PFSK-1 (cell line): ENCODE results near the gene PAPPA2.

ENCODE experiments used
- FOXP2 ChIP-seq: optimal IDR thresholded peaks from 2 replicates; pipeline ENCODE3; 2011; ENCODE audit warnings: borderline replicate concordance, control low read depth, inconsistent platforms; ENCODE audit not compliant: insufficient read depth; ENCODE audit errors: extremely low read length, extremely low read depth
- POLR2AphosphoS5 ChIP-seq: IDR thresholded peaks from 2 replicates; pipeline ENCODE4 v1.6.1; 2012; ENCODE audit warnings: low read depth, mild to moderate bottlenecking, control low read depth, low read length, moderate library complexity
- SIN3A ChIP-seq: IDR thresholded peaks from 2 replicates; pipeline ENCODE4 v1.6.1; 2012; ENCODE audit warnings: mild to moderate bottlenecking, low read length, moderate library complexity, borderline replicate concordance; ENCODE audit not compliant: insufficient read depth
- TAF1 ChIP-seq: IDR thresholded peaks from 2 replicates; pipeline ENCODE4 v1.6.1; 2012; ENCODE audit warnings: low read length, control low read depth, borderline replicate concordance; ENCODE audit not compliant: insufficient read depth
- TF ChIP-seq, protein P1 (sequence below), 2 experiments: IDR thresholded peaks; 2 replicates each; pipeline versions ENCODE4 v1.6.1 to v1.8.0; 2011 to 2012; ENCODE audit warnings: low read depth in 2 of 2, low read length in 2 of 2, control low read depth in 1 of 2, inconsistent platforms in 1 of 2, mild to moderate bottlenecking in 1 of 2, moderate library complexity in 1 of 2; ENCODE audit not compliant: insufficient read depth in 1 of 2

Gene PAPPA2

DNA sequence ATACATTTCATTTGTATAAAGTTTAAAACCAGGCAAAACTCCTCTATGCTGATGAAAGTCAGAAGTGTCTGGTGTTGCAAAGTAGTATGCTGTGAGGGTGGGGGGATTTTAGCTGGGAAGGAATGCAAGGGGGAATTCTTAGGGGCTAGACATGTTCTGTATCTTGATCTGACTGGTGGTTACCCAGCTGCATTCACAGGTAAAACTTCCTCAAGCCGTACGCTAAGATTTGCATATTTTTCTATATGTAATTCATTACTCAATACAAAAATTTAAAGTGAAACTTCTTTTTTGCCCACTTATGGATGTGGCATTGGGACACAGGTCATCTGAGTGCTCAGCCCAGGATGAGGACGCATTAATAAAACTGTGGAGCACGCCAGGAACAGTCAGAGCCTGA, 323.3 kb downstream of the PAPPA2 start:
- TF ChIP-seq SIN3A = no peak
- TF ChIP-seq, protein P1, sequence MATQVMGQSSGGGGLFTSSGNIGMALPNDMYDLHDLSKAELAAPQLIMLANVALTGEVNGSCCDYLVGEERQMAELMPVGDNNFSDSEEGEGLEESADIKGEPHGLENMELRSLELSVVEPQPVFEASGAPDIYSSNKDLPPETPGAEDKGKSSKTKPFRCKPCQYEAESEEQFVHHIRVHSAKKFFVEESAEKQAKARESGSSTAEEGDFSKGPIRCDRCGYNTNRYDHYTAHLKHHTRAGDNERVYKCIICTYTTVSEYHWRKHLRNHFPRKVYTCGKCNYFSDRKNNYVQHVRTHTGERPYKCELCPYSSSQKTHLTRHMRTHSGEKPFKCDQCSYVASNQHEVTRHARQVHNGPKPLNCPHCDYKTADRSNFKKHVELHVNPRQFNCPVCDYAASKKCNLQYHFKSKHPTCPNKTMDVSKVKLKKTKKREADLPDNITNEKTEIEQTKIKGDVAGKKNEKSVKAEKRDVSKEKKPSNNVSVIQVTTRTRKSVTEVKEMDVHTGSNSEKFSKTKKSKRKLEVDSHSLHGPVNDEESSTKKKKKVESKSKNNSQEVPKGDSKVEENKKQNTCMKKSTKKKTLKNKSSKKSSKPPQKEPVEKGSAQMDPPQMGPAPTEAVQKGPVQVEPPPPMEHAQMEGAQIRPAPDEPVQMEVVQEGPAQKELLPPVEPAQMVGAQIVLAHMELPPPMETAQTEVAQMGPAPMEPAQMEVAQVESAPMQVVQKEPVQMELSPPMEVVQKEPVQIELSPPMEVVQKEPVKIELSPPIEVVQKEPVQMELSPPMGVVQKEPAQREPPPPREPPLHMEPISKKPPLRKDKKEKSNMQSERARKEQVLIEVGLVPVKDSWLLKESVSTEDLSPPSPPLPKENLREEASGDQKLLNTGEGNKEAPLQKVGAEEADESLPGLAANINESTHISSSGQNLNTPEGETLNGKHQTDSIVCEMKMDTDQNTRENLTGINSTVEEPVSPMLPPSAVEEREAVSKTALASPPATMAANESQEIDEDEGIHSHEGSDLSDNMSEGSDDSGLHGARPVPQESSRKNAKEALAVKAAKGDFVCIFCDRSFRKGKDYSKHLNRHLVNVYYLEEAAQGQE (IDR thresholded peaks at IDR 0.05; ENCODE audit: insufficient read depth in 1 of 2, low read depth in 2 of 2, low read length in 2 of 2) = no peak
- TF ChIP-seq TAF1 = no peak
- TF ChIP-seq FOXP2 = no peak
- no peak for TF ChIP-seq POLR2AphosphoS5

DNA sequence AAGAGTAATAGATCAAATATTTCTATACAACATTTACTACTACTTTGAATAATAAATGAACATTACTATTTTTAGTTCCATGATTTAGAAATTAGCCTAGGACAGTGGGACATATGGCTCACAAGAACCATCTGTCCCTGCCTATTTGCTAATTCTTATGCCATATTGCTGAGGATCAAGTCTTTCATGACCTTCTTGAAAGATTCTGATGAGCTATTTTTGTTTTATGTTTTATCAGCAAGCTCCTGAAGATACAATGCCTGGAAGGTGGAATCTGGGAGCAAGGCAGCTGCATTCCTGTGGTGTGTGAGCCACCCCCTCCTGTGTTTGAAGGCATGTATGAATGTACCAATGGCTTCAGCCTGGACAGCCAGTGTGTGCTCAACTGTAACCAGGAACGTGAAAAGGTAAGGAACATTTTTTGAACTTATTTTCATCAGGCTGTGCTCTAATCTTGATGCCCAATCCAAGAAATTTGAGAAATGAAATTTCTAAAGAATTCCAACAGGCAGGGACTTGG, 326.7 kb downstream of the PAPPA2 start:
- TF ChIP-seq TAF1 (no peak), POLR2AphosphoS5 (no peak)

DNA sequence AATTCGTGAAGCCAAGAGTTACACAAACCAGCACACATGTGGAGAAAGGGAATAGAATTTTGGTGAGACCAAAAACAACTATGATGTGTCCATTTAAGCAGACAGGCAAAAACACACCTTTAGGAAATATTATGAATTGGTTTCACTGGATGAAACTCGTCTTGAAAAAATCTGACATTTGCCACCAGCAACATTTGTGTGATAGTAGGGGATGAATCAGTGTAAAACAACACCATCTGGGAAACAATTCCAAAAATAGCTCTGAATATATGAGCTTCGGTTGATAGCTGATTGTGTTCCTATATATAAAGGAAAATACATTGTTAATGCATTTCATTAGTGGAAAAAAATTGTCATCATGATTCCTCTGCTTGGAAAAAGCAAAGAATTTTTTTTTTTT, 327.8 kb downstream of the PAPPA2 start:
- TF ChIP-seq, protein P1 (IDR thresholded peaks at IDR 0.05; ENCODE audit: insufficient read depth in 1 of 2, low read depth in 2 of 2, low read length in 2 of 2) = no peak
- TF ChIP-seq FOXP2 = no peak
- no peak for TF ChIP-seq SIN3A
- TF ChIP-seq TAF1 = no peak
- no peak for TF ChIP-seq POLR2AphosphoS5

DNA sequence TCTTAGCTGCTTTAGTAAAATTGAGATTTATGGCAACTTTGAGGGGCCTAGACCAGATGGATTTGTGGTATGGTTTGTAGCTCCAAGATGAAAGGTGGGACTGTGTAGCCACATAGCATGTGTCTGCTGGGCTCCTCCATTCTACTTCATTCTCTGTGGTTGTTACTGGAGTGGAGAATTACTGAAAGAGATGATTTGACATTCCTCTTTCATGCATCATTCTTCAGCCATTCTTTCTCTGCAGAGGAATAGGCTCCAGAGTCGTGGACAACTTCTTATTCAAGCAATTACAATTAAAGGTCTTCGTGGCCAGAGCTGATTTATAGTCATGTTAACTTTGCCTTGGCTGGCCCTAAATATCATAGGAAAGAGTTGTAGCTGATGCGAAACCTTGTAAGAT, 328.9 kb downstream of the PAPPA2 start:
- TF ChIP-seq FOXP2 (no peak), POLR2AphosphoS5 (no peak), TAF1 (no peak), SIN3A (no peak)
- TF ChIP-seq, protein P1 (IDR thresholded peaks at IDR 0.05; ENCODE audit: insufficient read depth in 1 of 2, low read depth in 2 of 2, low read length in 2 of 2) = no peak

DNA sequence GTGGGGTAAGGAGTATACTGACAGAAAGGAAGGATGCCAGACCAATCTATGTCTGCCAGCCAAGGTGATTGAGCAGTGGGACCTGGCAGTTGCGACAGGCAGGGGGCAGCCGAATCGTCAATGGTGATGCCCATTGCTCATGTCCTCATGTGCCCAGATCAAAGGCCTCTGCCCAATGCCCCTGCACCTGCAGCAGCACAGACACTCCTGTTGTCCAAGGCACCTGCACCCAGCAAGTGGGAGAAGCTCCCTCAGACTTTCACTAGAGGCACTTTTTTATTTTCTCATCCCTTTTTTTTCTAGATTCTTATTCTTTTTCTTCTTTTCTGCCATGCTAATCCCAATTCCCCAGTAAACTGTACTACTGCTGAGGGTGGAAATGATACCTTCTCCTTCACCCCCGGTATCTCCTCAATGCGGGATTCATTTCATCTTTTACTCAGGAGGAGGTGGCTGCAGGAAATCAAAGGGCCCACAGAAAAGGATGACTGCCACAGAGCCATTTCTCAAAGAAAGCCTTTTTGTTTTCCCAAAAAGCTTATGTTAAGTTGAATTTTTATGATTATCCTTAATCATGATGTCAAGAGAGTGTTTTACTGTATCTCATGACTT, 332.0 kb downstream of the PAPPA2 start:
- TF ChIP-seq FOXP2 (no peak), POLR2AphosphoS5 (no peak), TAF1 (no peak), SIN3A (no peak)
- TF ChIP-seq, protein P1 (IDR thresholded peaks at IDR 0.05; ENCODE audit: insufficient read depth in 1 of 2, low read depth in 2 of 2, low read length in 2 of 2) = no peak
